IMR-90 (cell line): ENCODE results near the gene FXN.

Experiments
- CTCF ChIP-seq: conservative IDR thresholded peaks from 2 replicates; pipeline ENCODE4 v1.5.1; 2012; ENCODE audit warnings: mild to moderate bottlenecking, low read depth, low read length, improper control_type of control experiment
- MAZ ChIP-seq: IDR thresholded peaks from 2 replicates; pipeline ENCODE4 v1.6.1; 2012; ENCODE audit warnings: low read depth, mild to moderate bottlenecking, low read length, improper control_type of control experiment, moderate library complexity, borderline replicate concordance

DNA sequence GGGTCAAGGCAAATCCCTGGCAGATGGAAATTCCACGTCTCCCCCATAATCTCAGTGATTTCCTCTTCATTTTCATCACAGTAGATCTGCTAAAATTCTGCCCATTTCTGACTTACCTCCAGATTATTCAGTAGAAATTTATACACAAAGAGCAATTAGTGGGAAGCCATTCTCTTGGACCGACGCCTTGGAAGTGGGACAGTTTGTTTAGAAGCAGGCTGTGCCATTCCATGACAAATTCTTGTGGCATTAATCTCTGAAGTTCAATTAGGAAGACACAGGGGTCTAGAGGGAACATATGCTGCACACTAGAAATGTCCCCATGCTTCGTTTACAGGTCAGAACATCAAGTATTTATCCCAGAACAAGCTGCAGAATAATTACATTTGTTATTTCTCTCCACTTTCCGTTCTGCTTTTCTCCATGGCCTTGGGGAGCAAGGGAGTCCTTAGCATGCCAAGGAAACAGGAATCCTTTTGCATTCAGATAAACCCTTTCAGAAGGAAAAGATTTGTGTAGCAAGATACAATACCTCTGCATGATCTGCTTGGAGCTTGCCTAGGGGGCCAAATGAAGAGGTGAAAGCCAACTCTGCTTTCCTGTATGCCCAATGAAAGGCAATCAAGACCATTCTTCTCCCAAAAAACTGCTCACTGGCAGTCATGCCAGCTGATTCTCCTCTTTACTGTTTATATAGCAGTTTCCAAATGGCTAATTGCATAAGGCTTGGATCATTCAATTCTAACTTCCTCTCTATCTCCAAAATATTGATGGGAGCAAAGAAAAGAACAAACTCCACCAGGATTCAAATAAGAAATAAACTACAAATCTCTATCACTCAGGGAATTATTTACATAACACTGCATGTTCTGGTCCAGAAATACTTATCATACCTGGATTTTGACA is 19.1 kb upstream of the FXN start:
- TF ChIP-seq CTCF (no peak), MAZ (no peak)
